SK-N-SH treated with all-trans-retinoic acid at 6 μM for 48 hours (cell line): ENCODE data around the gene LRRC4B.

Experiments used
- ATAC-seq: fragments of 200-7000 bp; cut with Tn5 transposase; 3 replicates; pipeline ENCODE4 v1.9.1; 2020; ENCODE audit warnings: mild to moderate bottlenecking, moderate library complexity
- ARNTL ChIP-seq: fragments of 450-650 bp; formaldehyde crosslinking; IDR thresholded peaks from 2 replicates; pipeline ENCODE4 v1.5.0; 2020; ENCODE audit warnings: low read depth, mild to moderate bottlenecking, moderate library complexity, borderline replicate concordance
- BACH2 ChIP-seq: fragments of 250-450 bp; sonication (Bioruptor Pico); IDR thresholded peaks from 2 replicates; pipeline ENCODE4 v1.9.0; 2021; ENCODE audit warnings: mild to moderate bottlenecking, borderline replicate concordance
- CSDC2 ChIP-seq: fragments of 250-450 bp; sonication (Bioruptor Pico); IDR thresholded peaks from 2 replicates; pipeline ENCODE4 v1.5.0; 2020; ENCODE audit warnings: mild to moderate bottlenecking, moderate library complexity
- ESRRG ChIP-seq: fragments of 250-450 bp; sonication (Bioruptor Pico); IDR thresholded peaks from 2 replicates; pipeline ENCODE4 v1.6.1; 2021; ENCODE audit warnings: mild to moderate bottlenecking
- OSR1 ChIP-seq: fragments of 250-450 bp; sonication (Bioruptor Pico); IDR thresholded peaks from 2 replicates; pipeline ENCODE4 v1.8.0; 2022; ENCODE audit warnings: moderate library complexity, mild to moderate bottlenecking, inconsistent platforms
- PPARA ChIP-seq: fragments of 250-450 bp; sonication (Bioruptor Pico); IDR thresholded peaks from 2 replicates; pipeline ENCODE4 v1.5.0; 2020; ENCODE audit warnings: mild to moderate bottlenecking, borderline replicate concordance
- RARB ChIP-seq: fragments of 250-450 bp; sonication (Bioruptor Pico); IDR thresholded peaks from 2 replicates; pipeline ENCODE4 v1.8.0; 2021; ENCODE audit warnings: mild to moderate bottlenecking, moderate library complexity
- SNAI2 ChIP-seq: fragments of 250-450 bp; sonication (Bioruptor Pico); IDR thresholded peaks from 2 replicates; pipeline ENCODE4 v1.5.0; 2020; ENCODE audit warnings: mild to moderate bottlenecking, moderate library complexity
- ZC3H10 ChIP-seq: fragments of 250-450 bp; sonication (Bioruptor Pico); IDR thresholded peaks from 2 replicates; pipeline ENCODE4 v1.5.1; 2021; ENCODE audit warnings: mild to moderate bottlenecking, moderate library complexity
- ZFP3 ChIP-seq: fragments of 250-450 bp; sonication (Bioruptor Pico); IDR thresholded peaks from 2 replicates; pipeline ENCODE4 v1.5.0; 2020; ENCODE audit warnings: mild to moderate bottlenecking, moderate library complexity
- ZFP30 ChIP-seq: fragments of 450-650 bp; formaldehyde crosslinking; IDR thresholded peaks from 2 replicates; pipeline ENCODE4 v1.5.0; 2022; ENCODE audit warnings: mild to moderate bottlenecking, moderate library complexity
- ZNF565 ChIP-seq: fragments of 450-650 bp; formaldehyde crosslinking; conservative IDR thresholded peaks from 2 replicates; pipeline ENCODE4 v1.5.0; 2020; ENCODE audit warnings: low read depth, mild to moderate bottlenecking, moderate library complexity
- ZNF70 ChIP-seq: fragments of 450-650 bp; formaldehyde crosslinking; IDR thresholded peaks from 2 replicates; pipeline ENCODE4 v1.5.0; 2020; ENCODE audit warnings: mild to moderate bottlenecking, moderate library complexity
- ZNF8 ChIP-seq: fragments of 450-650 bp; formaldehyde crosslinking; IDR thresholded peaks from 2 replicates; pipeline ENCODE4 v1.5.0; 2020; ENCODE audit warnings: mild to moderate bottlenecking, moderate library complexity
- TF ChIP-seq, protein P1 (sequence below): fragments of 250-450 bp; sonication (Bioruptor Pico); IDR thresholded peaks from 2 replicates; pipeline ENCODE4 v1.8.0; 2021; ENCODE audit warnings: low read depth, mild to moderate bottlenecking, moderate library complexity, borderline replicate concordance
- TF ChIP-seq, protein P2 (sequence below): fragments of 250-450 bp; sonication (Bioruptor Pico); IDR thresholded peaks from 2 replicates; pipeline ENCODE4 v1.5.1; 2021; ENCODE audit warnings: mild to moderate bottlenecking, moderate library complexity
- TF ChIP-seq, protein P3 (sequence below): fragments of 250-450 bp; sonication (Bioruptor Pico); IDR thresholded peaks from 2 replicates; pipeline ENCODE4 v1.5.1; 2020; ENCODE audit warnings: low read depth, mild to moderate bottlenecking, moderate library complexity
- TF ChIP-seq, protein P4 (sequence below): fragments of 250-450 bp; sonication (Bioruptor Pico); IDR thresholded peaks from 2 replicates; pipeline ENCODE4 v1.5.0; 2020; ENCODE audit warnings: mild to moderate bottlenecking, moderate library complexity

The LRRC4B gene

DNA sequence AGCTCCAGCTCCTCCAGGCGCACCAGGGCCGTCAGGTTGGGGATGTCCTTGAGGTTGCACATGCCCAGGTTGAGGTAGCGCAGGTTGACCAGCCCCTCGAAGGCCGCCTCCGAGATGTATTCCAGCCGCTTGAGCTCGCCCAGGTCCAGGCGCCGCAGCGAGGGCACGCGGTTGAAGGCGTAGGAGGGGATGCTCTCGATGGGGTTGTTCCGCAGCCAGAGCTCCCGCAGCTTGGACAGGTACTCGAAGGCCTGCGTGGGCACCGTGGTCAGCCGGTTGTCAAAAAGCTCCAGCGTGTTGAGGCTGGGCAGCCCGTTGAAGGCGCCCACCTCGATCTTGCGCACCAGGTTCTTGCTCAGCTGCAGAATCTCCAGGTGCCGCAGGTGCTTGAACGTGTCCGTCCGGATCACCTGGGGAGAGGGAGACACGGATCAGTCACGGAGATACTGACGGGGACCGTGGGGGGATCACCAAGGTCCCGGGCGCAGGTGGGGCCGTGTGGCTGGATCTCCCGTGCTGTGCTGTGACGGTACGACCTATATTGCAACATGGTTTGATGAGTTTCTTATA, 49.1 kb downstream of the LRRC4B start (continued):
- TF ChIP-seq ZFP30 (CRISPR knock-in tag) = no peak
- TF ChIP-seq ZC3H10 (CRISPR knock-in tag) = no peak
- no peak for TF ChIP-seq RARB

- TF ChIP-seq CSDC2 (CRISPR knock-in tag) (no peak), ZNF565 (CRISPR knock-in tag) (no peak), SNAI2 (CRISPR knock-in tag) (no peak), RARB (no peak), ZNF70 (CRISPR knock-in tag) (no peak), OSR1 (CRISPR knock-in tag) (no peak), ZNF8 (no peak), ZFP3 (CRISPR knock-in tag) (no peak)
- TF ChIP-seq, protein P1, sequence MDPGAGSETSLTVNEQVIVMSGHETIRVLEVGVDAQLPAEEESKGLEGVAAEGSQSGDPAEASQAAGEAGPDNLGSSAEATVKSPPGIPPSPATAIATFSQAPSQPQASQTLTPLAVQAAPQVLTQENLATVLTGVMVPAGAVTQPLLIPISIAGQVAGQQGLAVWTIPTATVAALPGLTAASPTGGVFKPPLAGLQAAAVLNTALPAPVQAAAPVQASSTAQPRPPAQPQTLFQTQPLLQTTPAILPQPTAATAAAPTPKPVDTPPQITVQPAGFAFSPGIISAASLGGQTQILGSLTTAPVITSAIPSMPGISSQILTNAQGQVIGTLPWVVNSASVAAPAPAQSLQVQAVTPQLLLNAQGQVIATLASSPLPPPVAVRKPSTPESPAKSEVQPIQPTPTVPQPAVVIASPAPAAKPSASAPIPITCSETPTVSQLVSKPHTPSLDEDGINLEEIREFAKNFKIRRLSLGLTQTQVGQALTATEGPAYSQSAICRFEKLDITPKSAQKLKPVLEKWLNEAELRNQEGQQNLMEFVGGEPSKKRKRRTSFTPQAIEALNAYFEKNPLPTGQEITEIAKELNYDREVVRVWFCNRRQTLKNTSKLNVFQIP (CRISPR knock-in tag) = no peak
- TF ChIP-seq, protein P2, sequence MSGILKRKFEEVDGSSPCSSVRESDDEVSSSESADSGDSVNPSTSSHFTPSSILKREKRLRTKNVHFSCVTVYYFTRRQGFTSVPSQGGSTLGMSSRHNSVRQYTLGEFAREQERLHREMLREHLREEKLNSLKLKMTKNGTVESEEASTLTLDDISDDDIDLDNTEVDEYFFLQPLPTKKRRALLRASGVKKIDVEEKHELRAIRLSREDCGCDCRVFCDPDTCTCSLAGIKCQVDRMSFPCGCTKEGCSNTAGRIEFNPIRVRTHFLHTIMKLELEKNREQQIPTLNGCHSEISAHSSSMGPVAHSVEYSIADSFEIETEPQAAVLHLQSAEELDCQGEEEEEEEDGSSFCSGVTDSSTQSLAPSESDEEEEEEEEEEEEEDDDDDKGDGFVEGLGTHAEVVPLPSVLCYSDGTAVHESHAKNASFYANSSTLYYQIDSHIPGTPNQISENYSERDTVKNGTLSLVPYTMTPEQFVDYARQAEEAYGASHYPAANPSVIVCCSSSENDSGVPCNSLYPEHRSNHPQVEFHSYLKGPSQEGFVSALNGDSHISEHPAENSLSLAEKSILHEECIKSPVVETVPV (CRISPR knock-in tag) = no peak
- TF ChIP-seq, protein P3, sequence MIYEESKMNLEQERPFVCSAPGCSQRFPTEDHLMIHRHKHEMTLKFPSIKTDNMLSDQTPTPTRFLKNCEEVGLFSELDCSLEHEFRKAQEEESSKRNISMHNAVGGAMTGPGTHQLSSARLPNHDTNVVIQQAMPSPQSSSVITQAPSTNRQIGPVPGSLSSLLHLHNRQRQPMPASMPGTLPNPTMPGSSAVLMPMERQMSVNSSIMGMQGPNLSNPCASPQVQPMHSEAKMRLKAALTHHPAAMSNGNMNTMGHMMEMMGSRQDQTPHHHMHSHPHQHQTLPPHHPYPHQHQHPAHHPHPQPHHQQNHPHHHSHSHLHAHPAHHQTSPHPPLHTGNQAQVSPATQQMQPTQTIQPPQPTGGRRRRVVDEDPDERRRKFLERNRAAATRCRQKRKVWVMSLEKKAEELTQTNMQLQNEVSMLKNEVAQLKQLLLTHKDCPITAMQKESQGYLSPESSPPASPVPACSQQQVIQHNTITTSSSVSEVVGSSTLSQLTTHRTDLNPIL (CRISPR knock-in tag) = no peak
Measured at GRCh38 chr19:50518091-50519005, 49.9 kb downstream of the LRRC4B start.

GRCh38 chr19:50517704-50518075, 50.5 kb downstream of the LRRC4B start:
- TF ChIP-seq ZFP30 (CRISPR knock-in tag) (no peak), ESRRG (CRISPR knock-in tag) (no peak), CSDC2 (CRISPR knock-in tag) (no peak), ZNF8 (no peak), ZNF565 (CRISPR knock-in tag) (no peak), ZFP3 (CRISPR knock-in tag) (no peak), PPARA (no peak), BACH2 (no peak), ARNTL (CRISPR knock-in tag) (no peak), SNAI2 (CRISPR knock-in tag) (no peak), OSR1 (CRISPR knock-in tag) (no peak)
- TF ChIP-seq, protein P4, sequence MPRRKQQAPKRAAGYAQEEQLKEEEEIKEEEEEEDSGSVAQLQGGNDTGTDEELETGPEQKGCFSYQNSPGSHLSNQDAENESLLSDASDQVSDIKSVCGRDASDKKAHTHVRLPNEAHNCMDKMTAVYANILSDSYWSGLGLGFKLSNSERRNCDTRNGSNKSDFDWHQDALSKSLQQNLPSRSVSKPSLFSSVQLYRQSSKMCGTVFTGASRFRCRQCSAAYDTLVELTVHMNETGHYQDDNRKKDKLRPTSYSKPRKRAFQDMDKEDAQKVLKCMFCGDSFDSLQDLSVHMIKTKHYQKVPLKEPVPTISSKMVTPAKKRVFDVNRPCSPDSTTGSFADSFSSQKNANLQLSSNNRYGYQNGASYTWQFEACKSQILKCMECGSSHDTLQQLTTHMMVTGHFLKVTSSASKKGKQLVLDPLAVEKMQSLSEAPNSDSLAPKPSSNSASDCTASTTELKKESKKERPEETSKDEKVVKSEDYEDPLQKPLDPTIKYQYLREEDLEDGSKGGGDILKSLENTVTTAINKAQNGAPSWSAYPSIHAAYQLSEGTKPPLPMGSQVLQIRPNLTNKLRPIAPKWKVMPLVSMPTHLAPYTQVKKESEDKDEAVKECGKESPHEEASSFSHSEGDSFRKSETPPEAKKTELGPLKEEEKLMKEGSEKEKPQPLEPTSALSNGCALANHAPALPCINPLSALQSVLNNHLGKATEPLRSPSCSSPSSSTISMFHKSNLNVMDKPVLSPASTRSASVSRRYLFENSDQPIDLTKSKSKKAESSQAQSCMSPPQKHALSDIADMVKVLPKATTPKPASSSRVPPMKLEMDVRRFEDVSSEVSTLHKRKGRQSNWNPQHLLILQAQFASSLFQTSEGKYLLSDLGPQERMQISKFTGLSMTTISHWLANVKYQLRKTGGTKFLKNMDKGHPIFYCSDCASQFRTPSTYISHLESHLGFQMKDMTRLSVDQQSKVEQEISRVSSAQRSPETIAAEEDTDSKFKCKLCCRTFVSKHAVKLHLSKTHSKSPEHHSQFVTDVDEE (CRISPR knock-in tag) = no peak
- TF ChIP-seq, protein P1 (CRISPR knock-in tag) = no peak
- TF ChIP-seq, all 23 proteins: peak for 0
- no peak for ATAC-seq

More at GRCh38 chr19:50518091-50519005, 49.9 kb downstream of the LRRC4B start:
- ATAC-seq = no peak
